Osteocyte (in vitro differentiated cells): Measurements from ENCODE around the gene HENMT1. TPM values are rescaled to one million over a fixed set of nuclear protein-coding genes. Genes with fewer than 3 reads are reported as not detected.
A peak's percentile ranks its signal among the peaks of the same experiment; 100 is the strongest.

ENCODE experiments used
- DNase-seq: peaks from one replicate; pipeline ENCODE4 v3.0.0; 2021; ENCODE audit warnings: mixed read lengths; ENCODE audit not compliant: unreplicated experiment; ENCODE audit errors: extremely low spot score
- H3K27ac Mint-ChIP-seq: one replicate; pipeline ENCODE4 v1.8.0; 2021; ENCODE audit warnings: mild to moderate bottlenecking, mixed read lengths; ENCODE audit not compliant: unreplicated experiment
- H3K27me3 Mint-ChIP-seq: one replicate; pipeline ENCODE4 v1.8.0; 2021; ENCODE audit warnings: mixed read lengths; ENCODE audit not compliant: unreplicated experiment
- H3K36me3 Mint-ChIP-seq: one replicate; pipeline ENCODE4 v1.8.0; 2021; ENCODE audit warnings: mixed read lengths; ENCODE audit not compliant: unreplicated experiment
- H3K4me1 Mint-ChIP-seq: one replicate; pipeline ENCODE4 v1.8.0; 2021; ENCODE audit warnings: mixed read lengths; ENCODE audit not compliant: unreplicated experiment
- H3K4me3 Mint-ChIP-seq: one replicate; pipeline ENCODE4 v1.8.0; 2021; ENCODE audit warnings: mild to moderate bottlenecking, moderate library complexity, mixed read lengths; ENCODE audit not compliant: unreplicated experiment
- H3K9me3 Mint-ChIP-seq: one replicate; pipeline ENCODE4 v1.8.0; 2021; ENCODE audit warnings: mixed read lengths; ENCODE audit not compliant: unreplicated experiment
- CTCF ChIP-seq: fragments of 200-600 bp; sonication (generic); IDR thresholded peaks from 2 replicates; pipeline ENCODE4 v1.5.0; 2021; ENCODE audit warnings: antibody characterized with exemption, mild to moderate bottlenecking, moderate library complexity
- total RNA-seq: library from RNA; stranded (reverse); gene quantifications from 2 replicates; pipeline ENCODE4 v1.2.1, GENCODE V29; 2021

HENMT1 gene
- total RNA-seq, 1 donor from 2014 or later, result 7.2 TPM

GRCh38 chr1:108701176-108701849, 40.4 kb upstream of the HENMT1 start:
- H3K27me3 Mint-ChIP-seq, result no peaks in the 10 kb centered on the region
- peaks cover 45% of the 10 kb centered on the region for H3K36me3 Mint-ChIP-seq
- H3K4me3 Mint-ChIP-seq, result no peak overlapping the region
- H3K4me1 Mint-ChIP-seq, result peaks cover 24% of the 10 kb centered on the region
- no peaks in the 10 kb centered on the region for H3K9me3 Mint-ChIP-seq
- H3K27ac Mint-ChIP-seq, result no peak overlapping the region
- no peak for TF ChIP-seq CTCF
- DNase-seq, result no peak

- Mint-ChIP-seq H3K4me3 (no peak overlapping the region), H3K27me3 (no peaks in the 10 kb centered on the region), H3K4me1 (peaks cover 24% of the 10 kb centered on the region), H3K36me3 (peaks cover 52% of the 10 kb centered on the region), H3K9me3 (no peaks in the 10 kb centered on the region), H3K27ac (no peak overlapping the region)
- no peak for TF ChIP-seq CTCF
- no peak for DNase-seq
Measured at GRCh38 chr1:108699375-108700332, 38.8 kb upstream of the HENMT1 start.

- H3K4me3 Mint-ChIP-seq, result no peak overlapping the region
- peaks cover 46% of the 10 kb centered on the region for H3K36me3 Mint-ChIP-seq
- peaks cover 34% of the 10 kb centered on the region for H3K4me1 Mint-ChIP-seq
- no peak for DNase-seq
- H3K9me3 Mint-ChIP-seq, result no peaks in the 10 kb centered on the region
- no peak for TF ChIP-seq CTCF
- H3K27me3 Mint-ChIP-seq, result no peaks in the 10 kb centered on the region
- H3K27ac Mint-ChIP-seq, result no peak overlapping the region
Measured at GRCh38 chr1:108695535-108695934, 34.6 kb upstream of the HENMT1 start.

GRCh38 chr1:108692724-108693655, 32.1 kb upstream of the HENMT1 start:
- Mint-ChIP-seq H3K27me3 (peaks cover 14% of the 10 kb centered on the region), H3K9me3 (no peaks in the 10 kb centered on the region), H3K36me3 (peaks cover 22% of the 10 kb centered on the region), H3K4me1 (peaks cover 34% of the 10 kb centered on the region), H3K4me3 (peak overlapping the region; percentile 92), H3K27ac (peak overlapping the region; percentile 98)
- peak; percentile 30 for TF ChIP-seq CTCF
- DNase-seq, result no peak
